ENCODE results near the gene ZSWIM6. TPM values are rescaled to one million over a fixed set of nuclear protein-coding genes. Genes with fewer than 3 reads are reported as not detected.
A peak's percentile ranks its signal among the peaks of the same experiment; 100 is the strongest.

ZSWIM6 gene
- total RNA-seq, 1 experiment from 2014 or later: 10.0 TPM

- ChIA-PET CTCF (interaction anchor here (1.2 to 1.5 kb wide), 2 partner anchors 10 to 30 kb away, joined by 4 to 5 read pairs; no protein-coding TSS in a partner anchor), POLR2A (interaction anchor here (0.9 to 4.0 kb wide), 2 partner anchors 30 to 140 kb away, joined by 3 to 43 read pairs; partner anchors contain the start of gene ZSWIM6)
- H3K4me1 ChIP-seq: peaks cover 52% of the 10 kb centered on the region
- intact Hi-C loops (cut with micrococcal nuclease; ENCODE audit: unreplicated experiment): loop anchor here (1.0 to 10.0 kb wide), 4 partner anchors 31 to 627 kb away; partner anchors contain the start of genes SMIM15 and ZSWIM6
- peak; percentile 89 to 93 for DNase-seq
- H3K27me3 ChIP-seq (replicated peaks; ENCODE audit: control insufficient read depth, insufficient read depth, low read length): no peaks in the 10 kb centered on the region
- Mint-ChIP-seq H3K9me3 (ENCODE audit: unreplicated experiment) (no peaks in the 10 kb centered on the region), H3K4me3 (ENCODE audit: unreplicated experiment) (peak overlapping the region; percentile 52), H3K36me3 (ENCODE audit: insufficient read depth, unreplicated experiment) (no peaks in the 10 kb centered on the region), H3K4me1 (ENCODE audit: low read depth, unreplicated experiment) (peaks cover 34% of the 10 kb centered on the region), H3K27ac (ENCODE audit: unreplicated experiment) (peak overlapping the region; percentile 86), H3K27me3 (ENCODE audit: insufficient read depth, unreplicated experiment) (no peaks in the 10 kb centered on the region)
- no peaks in the 10 kb centered on the region for H3K36me3 ChIP-seq (ENCODE audit: control insufficient read depth, insufficient read depth, low read length)
- H3K9me3 ChIP-seq: no peaks in the 10 kb centered on the region
- no peak overlapping the region for H3K4me3 ChIP-seq (ENCODE audit: low read depth, low read length)
- TF ChIP-seq CTCF (IDR thresholded peaks at IDR 0.05; ENCODE audit: insufficient read depth in 1 of 2, low read depth in 1 of 2, low read length in 1 of 2, severe bottlenecking in 1 of 2, unreplicated experiment in 1 of 2): no peak
- TSS peak; percentile 35 for BruUV-seq (replicated peaks)
These were observed 30.5 kb upstream of the ZSWIM6 start for GRCh38 chr5:61301341-61302199.

DNA sequence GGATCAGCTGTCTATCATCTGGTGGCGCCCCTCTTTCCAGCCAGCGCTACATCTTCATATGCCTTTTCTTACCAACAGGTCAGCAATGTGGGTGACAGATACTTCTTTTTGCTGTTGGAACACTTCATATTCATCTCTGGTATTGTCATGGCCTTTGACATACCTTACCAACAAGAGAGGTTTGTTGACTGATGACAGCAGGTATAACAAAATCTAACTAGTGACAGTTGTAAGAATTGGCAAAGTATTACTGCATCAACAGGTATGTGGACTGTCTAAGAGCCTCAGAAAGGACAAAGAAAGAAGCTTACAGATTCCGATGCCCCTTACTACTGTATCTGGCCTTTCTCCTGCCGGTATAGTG lies 29.9 kb upstream of the ZSWIM6 start:
- CTCF ChIA-PET: interaction anchor here (1.2 to 1.5 kb wide), 2 partner anchors 9 to 29 kb away, joined by 4 to 5 read pairs; no protein-coding TSS in a partner anchor

More for the DNA sequence above, 29.9 kb upstream of the ZSWIM6 start:
- intact Hi-C loops (cut with micrococcal nuclease; ENCODE audit: unreplicated experiment): loop anchor here (10.0 kb wide), 2 partner anchors 137 to 627 kb away; partner anchors contain the start of gene SMIM15
- Histone ChIP-seq H3K4me1 (peaks cover 58% of the 10 kb centered on the region), H3K27me3 (replicated peaks; ENCODE audit: control insufficient read depth, insufficient read depth, low read length) (no peaks in the 10 kb centered on the region), H3K36me3 (ENCODE audit: control insufficient read depth, insufficient read depth, low read length) (no peaks in the 10 kb centered on the region), H3K4me3 (ENCODE audit: low read depth, low read length) (no peak overlapping the region), H3K9me3 (no peaks in the 10 kb centered on the region)
- POLR2A ChIA-PET: interaction anchor here (0.9 to 4.0 kb wide), 2 partner anchors 29 to 141 kb away, joined by 3 to 43 read pairs; partner anchors contain the start of gene ZSWIM6
- no peak for DNase-seq
- BruUV-seq (replicated peaks): no TSS peak
- Mint-ChIP-seq H3K27me3 (ENCODE audit: insufficient read depth, unreplicated experiment) (no peaks in the 10 kb centered on the region), H3K9me3 (ENCODE audit: unreplicated experiment) (no peaks in the 10 kb centered on the region), H3K4me3 (ENCODE audit: unreplicated experiment) (peak overlapping the region; percentile 52), H3K36me3 (ENCODE audit: insufficient read depth, unreplicated experiment) (no peaks in the 10 kb centered on the region), H3K27ac (ENCODE audit: unreplicated experiment) (peak overlapping the region; percentile 86), H3K4me1 (ENCODE audit: low read depth, unreplicated experiment) (peaks cover 40% of the 10 kb centered on the region)
- TF ChIP-seq CTCF (IDR thresholded peaks at IDR 0.05; ENCODE audit: insufficient read depth in 1 of 2, low read depth in 1 of 2, low read length in 1 of 2, severe bottlenecking in 1 of 2, unreplicated experiment in 1 of 2): no peak

All from Caco-2 (cell line).